Left lung (tissue), 10 donors: ENCODE results near the gene RAB11A. TPM values are rescaled to one million over a fixed set of nuclear protein-coding genes. Genes with fewer than 3 reads are reported as not detected.
A peak's percentile ranks its signal among the peaks of the same experiment; 100 is the strongest.

Source experiments
- ATAC-seq: fragments of 200-7000 bp; cut with Tn5 transposase; one replicate; pipeline ENCODE4 v1.9.1; 2020; ENCODE audit warnings: moderate library complexity
- DNase-seq, 4 donors: peaks; one replicate each; pipeline ENCODE4 v3.0.0-alpha.2; 2013 to 2020
- H3K27ac ChIP-seq, 2 donors: fragments of 200-600 bp; sonication (generic) in 1 of 2; one replicate each; pipeline versions ENCODE4 v1.5.0 to v1.8.0; 2020 to 2021
- H3K27me3 ChIP-seq, 2 donors: fragments of 200-600 bp; sonication (generic) in 1 of 2; one replicate each; pipeline versions ENCODE4 v1.5.0 to v1.8.0; 2020 to 2021
- H3K36me3 ChIP-seq, 2 donors: fragments of 200-600 bp; sonication (generic) in 1 of 2; one replicate each; pipeline versions ENCODE4 v1.5.0 to v1.8.0; 2020 to 2021
- H3K4me1 ChIP-seq, 2 donors: fragments of 200-600 bp; one replicate each; pipeline ENCODE4 v1.8.0; 2021
- H3K4me3 ChIP-seq, 2 donors: fragments of 200-600 bp; sonication (generic) in 1 of 2; one replicate each; pipeline versions ENCODE4 v1.5.0 to v1.8.0; 2020 to 2021; ENCODE audit warnings: mild to moderate bottlenecking in 1 of 2
- H3K9me3 ChIP-seq, 2 donors: fragments of 200-600 bp; sonication (generic) in 1 of 2; one replicate each; pipeline versions ENCODE4 v1.5.0 to v1.8.0; 2020 to 2021
- CTCF ChIP-seq, 2 donors: fragments of 200-600 bp; sonication (generic) in 1 of 2; IDR thresholded peaks; one replicate each; pipeline versions ENCODE4 v1.5.0 to v1.8.0; 2021; ENCODE audit warnings: antibody characterized with exemption in 2 of 2
- intact Hi-C, 2 donors: fragments of 100-400 bp; cut with DNase I; formaldehyde crosslinking; loops; one replicate each; pipeline versions ENCODE4 v1.11.2 to v1.14.2; 2022
- polyA plus RNA-seq, 6 donors: library from polyadenylated mRNA; unstranded; fragments of 120-200 nt; gene quantifications; one replicate each; pipeline ENCODE4 v1.2.1, GENCODE V29; 2013; ENCODE audit not compliant: insufficient read length in 6 of 6
- total RNA-seq, 2 donors: library from RNA; stranded (reverse); fragmentation: NEBNext Ultra II Directional; extraction: Animal tissue kit (Norgen Biotek cat#: 25700); gene quantifications; one replicate each; pipeline ENCODE4 v1.2.1, GENCODE V29; 2021
- donor health status: DM: no; HTN: yes; CAD: no.
- donor health status: DM: no; HTN: no; CAD: no.

RAB11A gene
- total and polyA plus RNA-seq, 8 donors: 215 to 311 (median 271) TPM

- ATAC-seq (peak; percentile 60), DNase-seq (no peak)
- H3K4me3 ChIP-seq: no peak overlapping the region
- no peaks in the 10 kb centered on the region for H3K36me3 ChIP-seq
- no peaks in the 10 kb centered on the region for H3K9me3 ChIP-seq
- H3K27me3 ChIP-seq: no peaks in the 10 kb centered on the region
- intact Hi-C loops: no loop called here
- TF ChIP-seq CTCF (IDR thresholded peaks at IDR 0.05): no peak
- no peaks in the 10 kb centered on the region for H3K4me1 ChIP-seq
- peak overlapping the region in 1 of 2 donors; percentile 55 for H3K27ac ChIP-seq
Measured at GRCh38 chr15:65940618-65940909, 71.3 kb downstream of the RAB11A start.

Other genes starting within 250 kb of the RAB11A start
- gene SLC24A1, start 247.6 kb upstream of the RAB11A start, total RNA-seq: 1 to 10 TPM; 8.3 to 9.7 TPM
- 10 to 100 TPM; 23.3 to 29.1 (median 27.0) TPM for gene SLC24A1, start 247.6 kb upstream of the RAB11A start, polyA plus RNA-seq
- 10 to 100 TPM; 23.5 to 26.3 TPM for gene DENND4A, start 77.2 kb upstream of the RAB11A start, total RNA-seq
- 10 to 100 TPM; 20.6 to 25.2 (median 23.6) TPM for gene DENND4A, start 77.2 kb upstream of the RAB11A start, polyA plus RNA-seq